ENCODE measurements around the gene MAVS. TPM values are rescaled to one million over a fixed set of nuclear protein-coding genes. Genes with fewer than 3 reads are reported as not detected.
"Not testable (repeated sequence)": the region's sequence is repeated elsewhere in the genome, so short reads cannot be mapped to it uniquely, and the experiment has no call there.

MAVS gene
- total RNA-seq, 1 donor from 2014 or later = 22.2 TPM

GRCh38 chr20:3836132-3836531 is 10.5 kb upstream of the MAVS start:
- DNase-seq (ENCODE audit: low read depth) = no peak
- TF ChIP-seq CTCF (conservative IDR thresholded peaks at IDR 0.05; ENCODE audit: low read depth, low read length) = no peak
- H3K4me3 ChIP-seq (ENCODE audit: low read depth, low read length) = no peak overlapping the region

DNA sequence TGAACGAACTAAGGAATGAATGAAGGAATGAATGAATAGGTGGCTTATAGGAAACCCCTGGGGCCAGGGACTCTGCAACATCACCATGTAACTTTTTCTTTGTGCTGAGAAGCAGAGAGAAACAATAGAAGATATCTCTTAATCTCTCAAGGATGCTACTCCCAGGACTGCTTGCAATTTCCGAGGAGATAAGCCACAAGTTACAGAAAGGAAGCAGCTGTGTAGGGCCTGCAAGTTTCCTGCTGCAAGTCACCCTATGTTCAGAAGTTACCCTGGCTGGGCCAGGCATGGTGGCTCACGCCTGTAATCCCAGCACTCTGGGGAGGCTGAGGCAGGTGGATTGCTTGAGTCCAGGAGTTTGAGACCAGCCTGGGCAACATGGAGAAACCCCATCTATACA is 7.3 kb upstream of the MAVS start:
- no peak overlapping the region for H3K4me3 ChIP-seq (ENCODE audit: low read depth, low read length)
- TF ChIP-seq CTCF (conservative IDR thresholded peaks at IDR 0.05; ENCODE audit: low read depth, low read length) = no peak
- no peak for DNase-seq (ENCODE audit: low read depth)

GRCh38 chr20:3840201-3840600 is 6.4 kb upstream of the MAVS start:
- not testable (repeated sequence) for H3K4me3 ChIP-seq (ENCODE audit: low read depth, low read length); DNase-seq (ENCODE audit: low read depth)

DNA sequence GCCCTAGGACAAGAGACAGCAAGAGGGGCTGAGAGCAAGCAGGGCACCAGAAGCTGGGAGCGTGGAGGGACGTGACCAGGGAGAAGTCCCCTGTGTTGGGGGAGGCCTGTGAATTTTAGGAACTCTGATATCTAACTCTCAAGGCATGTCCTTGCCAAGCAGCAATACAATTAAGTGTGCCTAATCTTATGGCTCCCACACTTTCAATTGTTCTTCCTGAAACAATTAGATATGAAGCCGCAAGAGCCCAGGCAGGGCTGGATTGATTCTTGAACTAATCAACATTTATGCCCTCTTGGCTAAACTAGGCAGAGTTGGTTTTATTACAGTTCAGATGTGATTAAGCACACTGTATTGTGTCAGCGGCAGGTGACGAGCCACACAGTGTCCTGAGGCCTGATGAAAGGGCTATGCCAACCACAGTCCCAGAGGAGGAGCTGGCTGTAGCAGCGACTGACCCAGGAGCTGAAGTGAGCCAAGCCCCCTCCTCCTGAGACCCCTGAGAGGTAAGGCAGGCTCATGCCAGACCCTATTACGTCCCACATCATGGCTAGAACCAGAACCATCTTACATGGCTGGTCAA is 4.2 kb upstream of the MAVS start:
- no peak overlapping the region for H3K4me3 ChIP-seq (ENCODE audit: low read depth, low read length)
- no peak for DNase-seq (ENCODE audit: low read depth)
- TF ChIP-seq CTCF (conservative IDR thresholded peaks at IDR 0.05; ENCODE audit: low read depth, low read length) = no peak

DNA sequence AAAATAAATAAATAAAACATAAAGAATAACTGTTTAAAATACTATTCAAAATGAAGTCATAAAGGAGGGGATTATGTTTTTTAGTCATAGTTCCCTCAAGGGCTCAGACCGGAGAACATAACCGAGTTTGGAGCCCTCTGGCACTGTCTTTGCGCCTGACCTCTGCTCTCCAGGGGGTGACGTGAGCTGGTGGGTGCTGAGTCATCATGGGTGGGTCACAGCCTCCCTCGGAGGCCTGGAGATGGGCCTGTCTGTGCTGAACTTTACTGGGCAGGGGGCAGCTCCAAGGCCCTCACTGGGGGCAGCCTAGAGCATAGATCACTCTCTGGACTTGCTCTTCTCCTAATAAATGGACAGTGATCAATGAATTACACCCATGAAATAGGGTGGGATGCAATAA is 3.1 kb upstream of the MAVS start:
- no peak overlapping the region for H3K4me3 ChIP-seq (ENCODE audit: low read depth, low read length)
- DNase-seq (ENCODE audit: low read depth) = no peak
- no peak for TF ChIP-seq CTCF (conservative IDR thresholded peaks at IDR 0.05; ENCODE audit: low read depth, low read length)

DNA sequence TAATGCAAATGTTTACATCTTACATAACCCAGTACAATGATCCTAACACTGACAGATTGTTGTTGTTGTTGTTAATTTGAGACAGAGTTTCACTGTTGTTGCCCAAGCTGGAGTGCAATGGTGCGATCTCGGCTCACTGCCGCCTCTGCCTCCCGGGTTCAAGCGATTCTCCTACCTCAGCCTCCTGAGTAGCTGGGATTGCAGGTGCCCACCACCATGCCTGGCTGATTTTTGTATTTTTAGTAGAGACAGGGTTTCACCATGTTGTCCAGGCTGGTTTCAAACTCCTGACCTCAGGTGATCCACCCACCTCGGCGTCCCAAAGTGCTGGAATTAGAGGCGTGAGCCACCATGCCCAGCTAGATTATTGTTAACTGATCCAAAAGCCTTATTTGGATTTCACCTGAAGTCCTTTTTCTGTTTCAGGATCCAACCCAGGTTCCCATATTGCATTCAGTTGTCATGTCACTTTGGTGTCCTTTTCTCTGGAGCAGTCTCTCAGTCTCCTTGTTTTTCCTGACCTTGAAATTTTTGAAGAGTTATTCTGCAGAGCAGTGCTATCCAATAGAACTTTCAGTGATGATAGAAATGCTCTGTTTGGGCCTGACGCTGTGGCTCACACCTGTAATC is 2.5 kb upstream of the MAVS start:
- not testable (repeated sequence) for DNase-seq (ENCODE audit: low read depth); H3K4me3 ChIP-seq (ENCODE audit: low read depth, low read length)

DNA sequence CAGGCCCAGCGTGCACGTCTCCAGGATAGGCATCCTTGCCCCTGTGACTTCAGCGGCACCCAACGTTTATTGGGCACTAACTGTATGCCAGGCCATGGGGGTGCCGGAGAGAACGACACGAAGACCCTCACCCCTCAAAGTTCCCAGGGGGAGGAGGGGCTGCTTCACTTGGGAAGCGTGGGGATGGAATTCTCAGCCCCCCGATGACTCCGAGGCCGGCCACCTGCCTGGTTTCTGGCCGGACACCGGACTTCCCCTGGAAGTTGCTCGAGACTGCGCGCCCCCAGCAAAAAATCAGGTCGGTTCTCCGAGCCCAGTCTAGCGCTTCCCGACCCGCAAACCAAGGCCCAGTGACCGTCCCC is 275 bp upstream of the MAVS start:
- no peak for DNase-seq (ENCODE audit: low read depth)
- TF ChIP-seq CTCF (conservative IDR thresholded peaks at IDR 0.05; ENCODE audit: low read depth, low read length) = no peak
- H3K4me3 ChIP-seq (ENCODE audit: low read depth, low read length) = peak overlapping the region; percentile 99

DNA sequence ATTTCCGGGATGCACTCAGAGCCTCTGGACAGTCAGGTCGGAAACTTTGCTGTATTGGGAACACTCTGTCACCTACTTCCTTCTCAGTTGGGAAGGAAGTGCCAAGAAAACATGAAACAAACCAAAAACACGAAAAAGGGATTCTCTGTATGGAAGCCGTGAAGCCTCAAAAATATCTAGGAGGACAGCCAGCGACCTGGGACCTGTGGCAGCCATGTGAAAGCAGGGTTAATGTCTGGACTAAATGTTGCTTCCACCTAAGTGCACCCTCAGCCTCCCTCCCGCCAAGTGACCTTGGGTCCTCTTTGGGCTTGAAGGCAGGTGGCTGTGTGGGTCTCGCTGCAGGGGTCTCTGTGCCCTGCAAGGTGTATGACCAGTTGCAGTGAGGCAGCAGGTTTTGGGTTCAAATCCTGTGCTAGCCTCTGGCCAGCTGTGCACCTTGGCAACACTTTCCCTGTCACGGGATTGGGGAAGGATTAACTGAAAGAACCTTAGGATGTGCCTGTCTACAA is 851 bp downstream of the MAVS start:
- peak overlapping the region; percentile 99 for H3K4me3 ChIP-seq (ENCODE audit: low read depth, low read length)
- no peak for DNase-seq (ENCODE audit: low read depth)
- no peak for TF ChIP-seq CTCF (conservative IDR thresholded peaks at IDR 0.05; ENCODE audit: low read depth, low read length)
